ENCODE data around the gene LPP. TPM values are rescaled to one million over a fixed set of nuclear protein-coding genes. Genes with fewer than 3 reads are reported as not detected.

The LPP gene
- polyA plus RNA-seq, 1 donor (not counting 4 experiments of a cell fraction or from before 2014, with no cell fraction given) = 16.0 TPM

GRCh38 chr3:188199386-188199785 is 45.4 kb downstream of the LPP start:
- Histone ChIP-seq H3K4me3 (ENCODE audit: control insufficient read depth in 2 of 3, extremely low read depth in 1 of 3, insufficient read depth in 2 of 3, low read depth in 1 of 3, low read length in 3 of 3) (no peak overlapping the region), H3K9ac (ENCODE audit: control insufficient read depth, extremely low read depth, insufficient read depth, low read length) (no peak overlapping the region), H2AFZ (ENCODE audit: control insufficient read depth, low read length) (no peak overlapping the region), H3K36me3 (ENCODE audit: control insufficient read depth in 2 of 2, extremely low read depth in 1 of 2, insufficient read depth in 2 of 2, low read length in 2 of 2) (peaks cover 0 to 3% of the 10 kb centered on the region in 2 experiments), H3K79me2 (ENCODE audit: control insufficient read depth, insufficient read depth, low read length) (peaks cover 70% of the 10 kb centered on the region), H3K4me1 (ENCODE audit: control insufficient read depth, extremely low read depth, insufficient read depth, low read length) (peaks cover 14% of the 10 kb centered on the region), H3K4me2 (ENCODE audit: control insufficient read depth, extremely low read depth, insufficient read depth, low read depth, low read length) (no peak overlapping the region), H3K9me1 (ENCODE audit: control insufficient read depth, extremely low read depth, insufficient read depth, low read length) (peaks cover 2% of the 10 kb centered on the region), H4K20me1 (ENCODE audit: control insufficient read depth, extremely low read depth, insufficient read depth, low read length) (peaks cover 4% of the 10 kb centered on the region), H3K27me3 (ENCODE audit: control insufficient read depth, extremely low read depth, insufficient read depth, low read length) (no peaks in the 10 kb centered on the region), H3K27ac (ENCODE audit: control insufficient read depth, insufficient read depth, low read length) (no peak overlapping the region), H3K9me3 (ENCODE audit: control insufficient read depth, low read depth, low read length) (no peaks in the 10 kb centered on the region)
- dilution Hi-C loops (cut with MboI; ENCODE audit: extremely low pct_ligation_motif_present, low sequenced_read_pairs) = no loop called here
- no peak for TF ChIP-seq CTCF (optimal IDR thresholded peaks at IDR 0.05 in 1 of 3, IDR thresholded peaks at IDR 0.05 in 1 of 3, conservative IDR thresholded peaks at IDR 0.05 in 1 of 3; ENCODE audit: extremely low read depth in 1 of 3, insufficient read depth in 2 of 3, low read length in 3 of 3)
- no peak for TF ChIP-seq EZH2 (IDR thresholded peaks at IDR 0.05; ENCODE audit: low read length)
- FAIRE-seq (no peak), DNase-seq (ENCODE audit: low read depth, low spot score) (no peak)

- no peak overlapping the region for H3K4me3 ChIP-seq (ENCODE audit: control insufficient read depth in 2 of 3, extremely low read depth in 1 of 3, insufficient read depth in 2 of 3, low read depth in 1 of 3, low read length in 3 of 3)
- no peak overlapping the region for H2AFZ ChIP-seq (ENCODE audit: control insufficient read depth, low read length)
- no peaks in the 10 kb centered on the region for H3K27me3 ChIP-seq (ENCODE audit: control insufficient read depth, extremely low read depth, insufficient read depth, low read length)
- H3K9me3 ChIP-seq (ENCODE audit: control insufficient read depth, low read depth, low read length) = no peaks in the 10 kb centered on the region
- peaks cover 2% of the 10 kb centered on the region for H3K9me1 ChIP-seq (ENCODE audit: control insufficient read depth, extremely low read depth, insufficient read depth, low read length)
- FAIRE-seq = no peak
- H3K9ac ChIP-seq (ENCODE audit: control insufficient read depth, extremely low read depth, insufficient read depth, low read length) = no peak overlapping the region
- DNase-seq (ENCODE audit: low read depth, low spot score) = no peak
- peaks cover 68% of the 10 kb centered on the region for H3K79me2 ChIP-seq (ENCODE audit: control insufficient read depth, insufficient read depth, low read length)
- no peak overlapping the region for H3K4me2 ChIP-seq (ENCODE audit: control insufficient read depth, extremely low read depth, insufficient read depth, low read depth, low read length)
- H3K27ac ChIP-seq (ENCODE audit: control insufficient read depth, insufficient read depth, low read length) = no peak overlapping the region
- peaks cover 5% of the 10 kb centered on the region for H4K20me1 ChIP-seq (ENCODE audit: control insufficient read depth, extremely low read depth, insufficient read depth, low read length)
- dilution Hi-C loops (cut with MboI; ENCODE audit: extremely low pct_ligation_motif_present, low sequenced_read_pairs) = no loop called here
- H3K36me3 ChIP-seq (ENCODE audit: control insufficient read depth in 2 of 2, extremely low read depth in 1 of 2, insufficient read depth in 2 of 2, low read length in 2 of 2) = peaks cover 0 to 3% of the 10 kb centered on the region in 2 experiments
- TF ChIP-seq CTCF (optimal IDR thresholded peaks at IDR 0.05 in 1 of 3, IDR thresholded peaks at IDR 0.05 in 1 of 3, conservative IDR thresholded peaks at IDR 0.05 in 1 of 3; ENCODE audit: extremely low read depth in 1 of 3, insufficient read depth in 2 of 3, low read length in 3 of 3) (no peak), EZH2 (IDR thresholded peaks at IDR 0.05; ENCODE audit: low read length) (no peak)
- H3K4me1 ChIP-seq (ENCODE audit: control insufficient read depth, extremely low read depth, insufficient read depth, low read length) = peaks cover 12% of the 10 kb centered on the region
Observed at GRCh38 chr3:188200481-188200880, 46.5 kb downstream of the LPP start.

Data from keratinocyte (primary cell).